Osteocyte (in vitro differentiated cells): Measurements from ENCODE around the gene TAF8. TPM values are rescaled to one million over a fixed set of nuclear protein-coding genes. Genes with fewer than 3 reads are reported as not detected.

ENCODE experiments used
- DNase-seq: peaks from one replicate; pipeline ENCODE4 v3.0.0; 2021; ENCODE audit warnings: mixed read lengths; ENCODE audit not compliant: unreplicated experiment; ENCODE audit errors: extremely low spot score
- H3K27ac Mint-ChIP-seq: one replicate; pipeline ENCODE4 v1.8.0; 2021; ENCODE audit warnings: mild to moderate bottlenecking, mixed read lengths; ENCODE audit not compliant: unreplicated experiment
- H3K27me3 Mint-ChIP-seq: one replicate; pipeline ENCODE4 v1.8.0; 2021; ENCODE audit warnings: mixed read lengths; ENCODE audit not compliant: unreplicated experiment
- H3K36me3 Mint-ChIP-seq: one replicate; pipeline ENCODE4 v1.8.0; 2021; ENCODE audit warnings: mixed read lengths; ENCODE audit not compliant: unreplicated experiment
- H3K4me1 Mint-ChIP-seq: one replicate; pipeline ENCODE4 v1.8.0; 2021; ENCODE audit warnings: mixed read lengths; ENCODE audit not compliant: unreplicated experiment
- H3K4me3 Mint-ChIP-seq: one replicate; pipeline ENCODE4 v1.8.0; 2021; ENCODE audit warnings: mild to moderate bottlenecking, moderate library complexity, mixed read lengths; ENCODE audit not compliant: unreplicated experiment
- H3K9me3 Mint-ChIP-seq: one replicate; pipeline ENCODE4 v1.8.0; 2021; ENCODE audit warnings: mixed read lengths; ENCODE audit not compliant: unreplicated experiment
- CTCF ChIP-seq: fragments of 200-600 bp; sonication (generic); IDR thresholded peaks from 2 replicates; pipeline ENCODE4 v1.5.0; 2021; ENCODE audit warnings: antibody characterized with exemption, mild to moderate bottlenecking, moderate library complexity
- total RNA-seq: library from RNA; stranded (reverse); gene quantifications from 2 replicates; pipeline ENCODE4 v1.2.1, GENCODE V29; 2021

Gene TAF8
- total RNA-seq, 1 donor from 2014 or later, result 27.6 TPM

GRCh38 chr6:42009844-42010184, 40.5 kb upstream of the TAF8 start:
- DNase-seq, result no peak
- Mint-ChIP-seq H3K36me3 (peaks cover 11% of the 10 kb centered on the region), H3K27ac (no peak overlapping the region), H3K9me3 (no peaks in the 10 kb centered on the region), H3K4me1 (peaks cover 17% of the 10 kb centered on the region), H3K27me3 (no peaks in the 10 kb centered on the region), H3K4me3 (no peak overlapping the region)
- TF ChIP-seq CTCF, result no peak

- no peak overlapping the region for H3K4me3 Mint-ChIP-seq
- no peak overlapping the region for H3K27ac Mint-ChIP-seq
- H3K36me3 Mint-ChIP-seq, result peaks cover 13% of the 10 kb centered on the region
- H3K9me3 Mint-ChIP-seq, result no peaks in the 10 kb centered on the region
- no peak for DNase-seq
- no peak for TF ChIP-seq CTCF
- peaks cover 17% of the 10 kb centered on the region for H3K4me1 Mint-ChIP-seq
- H3K27me3 Mint-ChIP-seq, result no peaks in the 10 kb centered on the region
Observed at GRCh38 chr6:42010185-42010891, 40.0 kb upstream of the TAF8 start.

GRCh38 chr6:42010909-42011308, 39.4 kb upstream of the TAF8 start:
- H3K9me3 Mint-ChIP-seq, result no peaks in the 10 kb centered on the region
- peaks cover 13% of the 10 kb centered on the region for H3K36me3 Mint-ChIP-seq
- H3K4me3 Mint-ChIP-seq, result no peak overlapping the region
- peaks cover 17% of the 10 kb centered on the region for H3K4me1 Mint-ChIP-seq
- TF ChIP-seq CTCF, result no peak
- DNase-seq, result no peak
- H3K27me3 Mint-ChIP-seq, result no peaks in the 10 kb centered on the region
- H3K27ac Mint-ChIP-seq, result no peak overlapping the region

GRCh38 chr6:42012501-42013133, 37.7 kb upstream of the TAF8 start:
- H3K4me3 Mint-ChIP-seq, result no peak overlapping the region
- no peaks in the 10 kb centered on the region for H3K9me3 Mint-ChIP-seq
- peaks cover 14% of the 10 kb centered on the region for H3K36me3 Mint-ChIP-seq
- DNase-seq, result no peak
- H3K27ac Mint-ChIP-seq, result no peak overlapping the region
- peaks cover 28% of the 10 kb centered on the region for H3K4me1 Mint-ChIP-seq
- H3K27me3 Mint-ChIP-seq, result no peaks in the 10 kb centered on the region
- no peak for TF ChIP-seq CTCF

- no peak overlapping the region for H3K4me3 Mint-ChIP-seq
- H3K4me1 Mint-ChIP-seq, result peaks cover 29% of the 10 kb centered on the region
- TF ChIP-seq CTCF, result no peak
- no peak overlapping the region for H3K27ac Mint-ChIP-seq
- H3K36me3 Mint-ChIP-seq, result peaks cover 13% of the 10 kb centered on the region
- H3K9me3 Mint-ChIP-seq, result no peaks in the 10 kb centered on the region
- no peaks in the 10 kb centered on the region for H3K27me3 Mint-ChIP-seq
- DNase-seq, result no peak
Observed at GRCh38 chr6:42013134-42013516, 37.2 kb upstream of the TAF8 start.
